Measurements from ENCODE around the gene PDZRN4.
A peak's percentile ranks its signal among the peaks of the same experiment; 100 is the strongest.

PDZRN4 gene

DNA sequence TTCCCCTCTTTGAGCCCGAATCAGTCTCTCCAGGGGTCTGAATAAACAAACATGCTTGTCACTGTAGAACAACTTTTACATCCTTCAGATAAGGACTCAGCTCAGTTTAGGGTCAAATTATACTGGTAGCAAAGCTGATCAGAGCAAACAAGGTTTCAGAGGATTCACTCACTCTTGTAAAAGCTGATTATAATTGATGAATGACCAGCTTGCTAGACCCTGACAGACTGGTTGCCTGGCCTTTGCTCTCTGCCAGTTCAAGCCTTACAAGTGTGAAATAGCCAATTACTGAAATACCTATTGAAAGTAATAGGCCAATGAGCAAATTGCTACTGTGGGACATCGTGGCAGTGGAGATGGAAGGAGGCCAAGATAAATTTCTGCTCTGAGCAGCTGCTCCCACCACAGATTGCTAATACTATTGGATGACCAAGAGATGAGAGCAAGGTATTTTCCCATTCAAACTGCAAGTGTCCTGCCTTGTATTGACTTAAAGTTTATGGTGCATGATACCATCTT, 177.6 kb downstream of the PDZRN4 start:
- DNase-seq = peak; percentile 61

DNA sequence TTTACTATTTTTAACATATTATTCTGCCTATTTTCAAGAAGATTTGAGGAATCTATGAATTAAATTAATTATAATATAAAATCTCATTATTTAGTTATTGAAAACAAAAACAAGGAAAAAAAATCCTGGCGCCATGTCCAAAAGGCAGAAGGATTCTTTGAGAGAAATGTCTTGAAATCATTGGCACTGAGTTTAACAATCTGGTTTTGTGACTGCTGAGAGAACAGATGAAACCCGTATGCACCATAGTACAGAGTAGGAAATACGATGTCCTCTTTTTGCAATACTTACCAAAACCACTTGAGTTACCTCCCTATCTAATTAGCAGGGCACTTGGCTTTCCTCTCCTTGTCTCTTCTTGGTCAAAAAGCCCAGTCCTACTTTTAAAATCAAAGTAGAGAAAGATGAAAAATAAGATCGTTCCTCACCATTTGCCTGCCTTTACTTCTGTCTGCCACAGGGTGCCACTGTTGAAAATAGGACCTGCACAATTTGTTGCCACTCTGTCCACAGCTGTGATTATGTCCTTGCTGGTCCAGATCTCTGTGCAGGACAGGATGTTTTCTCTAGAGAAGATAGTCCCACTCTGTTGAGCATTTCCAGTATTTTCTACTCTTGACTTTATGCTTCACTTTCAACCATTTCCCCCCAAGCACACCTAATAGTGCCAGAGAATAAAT, 179.7 kb downstream of the PDZRN4 start:
- DNase-seq = no peak

DNA sequence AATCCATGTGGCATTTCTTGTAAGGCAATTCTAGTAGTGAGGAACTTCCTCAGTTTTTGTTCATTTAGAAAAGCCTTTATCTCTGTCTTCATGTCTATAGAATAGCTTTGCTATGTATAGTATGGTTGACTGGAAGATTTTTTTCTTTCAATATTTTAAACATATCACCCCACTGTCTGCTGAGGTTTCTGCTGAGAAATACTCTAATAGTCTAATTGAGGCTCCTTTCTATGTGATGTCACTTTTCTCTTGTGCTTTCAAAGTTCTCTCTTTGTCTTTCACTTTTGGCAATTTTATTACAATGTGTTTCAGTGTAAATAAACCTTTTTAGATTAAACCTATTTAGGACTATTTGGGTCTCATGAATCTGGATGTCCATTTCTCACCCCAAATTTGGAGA, 192.8 kb downstream of the PDZRN4 start:
- DNase-seq = no peak

DNA sequence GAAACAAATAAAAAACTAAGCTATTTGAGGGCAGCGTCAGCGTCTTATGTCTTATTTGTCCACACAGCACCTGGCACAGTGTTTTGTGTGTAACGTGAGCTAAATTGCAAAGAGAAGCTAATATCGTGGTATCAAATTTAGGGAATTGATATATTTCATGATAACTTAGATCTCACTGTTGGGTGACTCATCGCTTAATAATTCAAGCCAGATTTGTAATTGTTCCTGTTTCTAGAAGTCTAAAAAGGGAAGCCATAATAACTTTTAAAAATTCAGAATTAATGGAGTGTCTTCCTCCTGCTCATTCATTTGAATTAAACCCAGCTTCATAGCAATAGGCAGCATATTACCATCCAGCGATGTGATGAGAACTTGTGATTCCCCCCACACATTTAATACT, 214.7 kb downstream of the PDZRN4 start:
- DNase-seq = no peak

DNA sequence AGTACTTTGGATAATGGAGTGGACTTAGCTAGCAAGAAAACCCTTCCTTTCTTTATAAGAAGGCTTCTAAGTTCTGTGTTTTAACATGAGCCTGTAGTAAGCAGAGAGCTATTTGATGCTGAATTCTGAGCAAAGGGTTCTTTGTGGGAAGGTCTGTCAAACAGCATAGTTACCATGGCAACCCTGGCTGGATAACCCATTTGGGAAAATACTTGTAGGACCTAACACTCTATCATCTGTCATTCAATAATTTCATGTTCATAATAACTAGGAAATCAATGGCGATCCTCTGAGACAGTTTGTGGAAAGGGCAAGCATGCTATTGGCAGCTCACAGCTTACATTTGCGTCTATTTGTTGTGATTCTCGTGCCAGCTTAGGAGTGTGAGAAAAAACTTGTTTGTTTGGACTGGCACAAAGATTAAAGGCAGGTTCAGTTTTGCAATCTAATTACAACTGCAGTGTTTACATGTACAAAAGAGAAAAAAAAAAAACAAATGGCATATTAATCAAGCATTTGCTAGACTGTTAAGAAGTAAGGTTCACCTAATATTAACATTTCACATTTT, 219.2 kb downstream of the PDZRN4 start:
- no peak for DNase-seq

DNA sequence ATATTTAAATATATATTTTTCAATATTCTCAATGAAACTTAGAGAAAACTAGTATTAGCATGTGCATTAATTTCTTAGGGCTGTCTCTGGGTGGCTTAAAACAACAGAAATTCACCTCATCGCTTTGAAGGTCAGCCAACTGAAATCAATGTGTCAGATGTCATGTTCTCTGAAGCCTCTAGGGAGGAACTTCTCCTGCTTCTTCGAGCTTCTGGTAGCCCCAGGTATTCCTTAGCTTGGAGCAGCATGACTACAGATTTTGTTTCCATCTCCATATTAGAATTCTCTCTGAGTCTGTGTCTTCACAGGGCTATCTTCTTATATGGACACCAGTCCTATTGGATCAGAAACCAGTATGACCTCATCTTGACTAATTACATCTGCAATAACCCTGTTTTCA, 221.5 kb downstream of the PDZRN4 start:
- DNase-seq = no peak

DNA sequence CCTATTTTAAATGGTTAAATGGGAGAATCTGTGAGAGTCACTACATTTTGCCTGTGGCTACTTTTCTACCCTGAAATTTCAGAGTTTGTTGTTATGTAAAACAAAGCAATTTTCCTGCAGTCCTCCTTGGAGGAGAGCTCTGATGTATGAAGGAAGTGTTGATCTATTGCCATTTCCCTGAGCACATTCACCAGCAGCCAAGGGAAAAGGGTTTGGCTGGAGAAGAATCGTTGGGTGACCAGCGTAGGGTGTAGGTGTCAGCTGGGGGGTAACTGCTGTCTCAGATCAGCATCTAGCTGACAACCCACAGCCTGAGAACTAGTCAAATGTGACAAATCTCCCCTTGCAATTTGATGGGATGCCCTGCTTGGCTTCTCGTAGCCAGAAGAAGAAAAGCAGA, 230.5 kb downstream of the PDZRN4 start:
- no peak for DNase-seq

DNA sequence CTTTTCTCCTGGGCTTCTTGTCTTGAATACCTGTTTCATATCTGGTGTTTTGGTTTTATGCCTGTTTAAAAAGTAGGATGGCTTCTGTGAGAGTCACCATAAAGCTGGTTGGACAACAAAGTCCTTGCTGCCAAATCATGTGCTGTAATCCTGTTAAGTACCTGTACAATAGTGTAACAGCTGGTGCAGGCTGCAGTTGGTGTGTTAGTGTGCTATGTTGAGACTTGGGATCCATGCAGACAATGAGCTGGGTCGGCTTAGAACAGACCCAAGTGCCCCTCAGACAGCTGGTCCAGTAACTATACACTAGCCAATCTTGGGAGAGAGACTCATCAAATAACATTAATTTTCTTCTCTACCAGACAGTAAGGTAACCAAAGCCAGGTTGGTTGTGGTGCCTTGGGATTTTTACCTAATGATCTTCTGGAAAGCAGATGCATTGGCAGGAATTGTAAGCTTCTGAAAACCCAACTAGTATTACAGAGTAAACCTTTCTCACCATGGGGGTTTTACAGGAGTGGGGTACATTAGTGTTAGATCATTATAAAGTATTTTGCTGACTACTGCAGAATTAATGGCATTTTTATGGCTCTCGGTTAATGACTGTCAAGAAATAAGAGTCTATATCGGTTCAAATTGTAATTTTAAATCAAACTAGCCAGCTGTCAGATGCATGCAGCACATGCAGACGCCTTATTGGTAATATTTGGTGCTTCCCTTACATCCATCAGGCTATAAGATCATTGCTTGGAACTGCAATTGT, 231.2 kb downstream of the PDZRN4 start:
- DNase-seq = no peak

DNA sequence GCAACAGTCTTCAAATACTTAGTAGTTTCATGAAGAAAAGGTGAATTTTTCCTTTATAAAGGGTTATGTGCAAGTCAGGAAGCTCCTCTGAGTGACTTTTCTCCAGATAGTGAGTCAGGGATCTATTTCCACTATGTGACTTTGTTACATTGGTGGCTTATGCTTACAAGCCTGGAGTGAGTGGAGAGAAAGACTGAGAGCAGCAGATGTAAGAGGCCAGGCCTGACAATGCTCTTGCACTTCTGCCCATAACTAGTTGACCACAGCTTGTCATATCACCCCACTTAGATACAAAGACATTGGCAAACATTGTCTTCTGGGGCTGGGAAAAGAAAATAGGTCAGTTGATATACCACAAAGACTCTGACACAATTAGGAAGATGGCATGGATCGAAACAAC, 236.5 kb downstream of the PDZRN4 start:
- no peak for DNase-seq

DNA sequence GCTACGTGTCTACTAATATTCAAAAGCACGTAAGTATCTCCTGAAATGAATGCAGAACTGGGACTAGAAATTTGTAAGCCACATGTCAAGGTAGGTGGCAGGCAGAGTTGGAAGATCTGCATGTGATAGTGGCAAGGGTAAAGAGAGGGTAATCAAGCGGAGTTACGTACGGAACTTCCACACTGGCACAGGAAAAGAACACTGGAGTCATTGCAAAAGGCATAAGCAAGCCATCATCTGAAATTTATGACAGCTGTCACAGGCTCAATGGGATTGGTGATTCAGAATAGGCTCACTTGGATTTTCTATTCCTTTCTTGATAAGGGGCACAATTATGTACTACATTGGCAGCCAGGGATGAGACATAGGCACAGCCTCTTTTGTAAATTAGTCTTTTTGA, 245.3 kb downstream of the PDZRN4 start:
- no peak for DNase-seq

DNA sequence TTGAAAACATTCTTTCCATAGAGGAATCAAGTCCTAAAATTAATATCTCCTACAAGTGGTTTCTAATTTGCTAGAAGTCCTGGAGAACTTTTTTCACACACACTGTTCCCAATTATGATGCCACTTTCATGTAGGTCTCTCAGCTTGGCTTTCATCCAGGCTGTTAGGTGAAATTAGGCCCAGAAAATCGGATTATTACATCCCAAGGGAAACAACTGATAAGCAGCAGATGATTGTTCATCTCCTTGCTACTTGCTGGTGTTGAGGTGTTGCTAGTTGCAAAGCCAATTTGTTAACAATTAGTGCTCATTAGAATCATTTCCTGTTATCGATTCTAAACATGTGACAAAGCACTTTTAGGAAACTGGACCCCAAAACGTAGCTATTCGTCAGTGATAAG, 248.0 kb downstream of the PDZRN4 start:
- no peak for DNase-seq

DNA sequence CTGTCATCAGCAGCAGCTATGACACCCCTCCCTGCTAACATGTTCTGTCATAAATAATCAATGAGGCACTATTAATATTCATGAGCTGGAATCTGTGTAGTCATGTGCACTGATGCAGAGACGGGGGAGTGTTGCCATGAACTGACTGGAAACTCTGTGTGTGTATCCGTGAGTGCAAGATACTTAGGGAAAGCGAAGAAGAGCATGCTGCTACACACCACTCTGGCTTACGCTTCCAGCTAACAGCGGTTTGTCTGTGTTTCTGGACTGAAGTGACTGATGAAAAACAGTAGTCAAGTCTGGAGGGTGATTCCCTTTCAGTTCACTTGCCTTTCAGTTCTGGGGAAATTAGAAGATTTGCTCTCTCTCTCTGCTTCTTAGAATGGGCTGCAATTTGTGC, 249.4 kb downstream of the PDZRN4 start:
- DNase-seq = no peak

DNA sequence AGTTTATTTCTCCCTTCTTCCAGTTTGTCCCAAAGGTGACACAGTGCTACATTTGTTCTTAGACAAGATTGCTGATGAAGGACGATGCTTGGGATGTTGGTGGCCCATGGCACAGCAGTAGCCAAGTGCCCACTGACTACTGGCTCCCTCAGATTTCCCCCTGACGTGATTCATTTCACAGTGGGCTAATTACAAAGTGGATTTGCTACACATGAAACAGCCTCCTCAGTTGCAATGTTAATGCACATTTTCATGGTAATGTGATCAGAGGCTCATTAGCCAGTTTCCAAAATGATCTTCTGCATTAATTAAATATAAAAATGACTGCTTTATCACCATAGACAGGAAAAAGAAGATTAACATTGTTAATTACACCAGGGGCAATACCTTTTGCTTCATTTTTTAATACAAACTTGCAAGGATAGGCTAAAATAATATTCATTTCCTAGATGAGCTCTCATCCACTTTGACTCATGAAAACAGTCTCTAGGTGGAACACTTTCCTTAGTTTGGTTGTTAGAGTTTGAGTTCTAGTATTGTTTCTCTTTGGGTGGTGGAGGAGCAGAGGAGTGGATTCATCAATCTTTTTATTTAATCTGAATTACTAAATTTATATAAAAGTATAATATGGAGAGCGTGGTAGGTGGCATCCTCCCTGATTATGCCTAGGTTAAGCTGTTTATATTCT, 250.9 kb downstream of the PDZRN4 start:
- no peak for DNase-seq

DNA sequence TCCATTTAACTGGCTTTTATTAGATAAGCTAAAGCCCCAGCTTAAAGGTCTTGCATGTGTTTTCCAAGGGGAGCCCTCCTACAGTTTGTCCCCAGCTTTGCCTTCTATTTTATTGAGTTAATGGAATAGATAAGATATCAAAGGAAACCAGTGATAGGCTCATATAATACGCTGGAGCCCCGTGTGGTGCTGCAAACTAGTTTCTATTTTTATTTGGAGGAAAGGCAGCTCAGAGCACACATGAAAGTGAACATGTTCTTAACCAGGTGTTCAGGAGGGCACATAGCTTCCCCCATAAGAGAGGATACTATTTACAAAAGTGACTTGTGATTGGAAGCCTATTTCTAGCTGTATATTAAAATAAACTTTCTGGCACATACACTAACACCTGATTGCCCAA, 251.7 kb downstream of the PDZRN4 start:
- DNase-seq = no peak

DNA sequence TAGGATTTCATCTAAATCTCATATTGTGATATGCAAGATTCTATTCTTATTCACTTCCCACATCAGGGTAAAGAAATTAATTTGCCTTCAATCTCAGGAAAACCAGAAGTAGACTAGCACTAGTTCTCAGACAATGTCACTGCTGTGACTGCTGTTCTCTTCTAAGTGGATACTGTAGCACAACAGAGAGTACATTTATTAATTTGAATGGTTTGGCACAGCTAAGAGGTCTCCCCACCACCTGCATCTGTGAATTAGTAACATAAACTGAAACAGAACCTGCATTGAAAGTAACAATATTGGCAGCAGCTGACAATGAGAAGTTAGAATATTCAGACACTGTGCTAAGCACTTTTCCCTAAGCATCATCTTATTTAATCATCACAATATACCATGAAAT, 253.1 kb downstream of the PDZRN4 start:
- no peak for DNase-seq

DNA sequence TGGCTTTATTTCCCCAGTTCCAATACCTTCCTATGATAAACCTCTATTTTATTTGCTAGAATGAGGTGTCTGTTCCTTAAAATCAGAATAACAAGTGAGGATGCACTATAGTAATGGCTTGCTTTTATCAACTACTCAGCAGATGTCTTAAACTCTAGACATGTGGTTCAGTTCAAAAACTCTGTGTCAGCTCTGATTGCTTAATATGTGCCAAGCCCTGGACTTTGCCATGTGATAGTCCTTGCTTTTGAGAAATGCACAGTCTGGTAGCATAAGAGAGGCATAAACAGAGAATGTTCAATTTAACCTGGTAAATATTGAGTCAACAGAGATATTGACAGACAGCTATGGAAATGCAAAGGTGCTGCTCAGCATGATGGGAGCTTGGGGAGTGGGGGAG, 254.8 kb downstream of the PDZRN4 start:
- DNase-seq = no peak

DNA sequence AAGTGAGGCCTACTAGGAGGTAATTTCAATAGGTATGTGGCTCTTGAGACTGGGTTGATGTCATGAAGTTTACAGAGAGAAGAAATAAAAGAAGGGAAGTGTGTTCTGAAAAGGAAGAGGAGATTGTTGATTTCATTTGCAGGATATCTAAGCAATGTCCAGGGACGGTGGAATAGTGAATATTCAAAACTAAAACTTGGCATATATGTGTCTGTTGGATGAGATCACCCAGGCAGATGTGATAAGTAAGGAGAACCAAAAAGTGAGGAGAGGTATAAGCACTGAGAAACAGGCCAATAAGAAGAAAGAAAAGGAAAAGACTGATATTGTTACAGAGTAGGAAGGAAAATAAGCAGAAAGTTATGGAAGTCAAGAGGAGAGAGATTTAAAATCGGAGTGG, 255.6 kb downstream of the PDZRN4 start:
- DNase-seq = no peak

DNA sequence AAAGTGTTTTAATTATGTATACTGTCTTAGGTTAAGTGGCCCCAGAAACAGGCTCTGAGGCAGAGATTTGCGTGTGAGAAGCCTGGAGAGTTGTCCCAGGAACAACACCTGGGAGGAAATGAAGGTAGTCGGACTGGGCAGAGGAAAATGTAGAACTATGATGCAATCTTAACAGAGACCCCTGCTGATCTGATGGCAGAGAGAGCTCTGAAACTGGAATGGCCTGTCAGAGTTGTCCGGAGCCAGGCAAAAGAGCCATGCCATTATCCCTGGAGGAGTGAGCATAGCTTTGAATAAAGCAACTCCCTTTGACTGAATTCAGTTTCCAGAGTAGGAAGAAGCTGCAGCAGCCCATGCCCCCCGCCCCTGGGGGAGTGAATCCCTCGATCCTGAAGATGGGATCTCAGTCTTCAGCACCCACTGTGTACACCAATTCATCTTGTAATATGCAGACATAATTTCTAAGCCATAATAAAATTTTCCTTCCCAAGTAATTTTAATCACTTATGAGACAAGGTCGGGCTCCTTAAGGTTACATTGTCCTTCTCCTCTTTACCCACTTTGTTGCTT, 264.8 kb downstream of the PDZRN4 start:
- no peak for DNase-seq

DNA sequence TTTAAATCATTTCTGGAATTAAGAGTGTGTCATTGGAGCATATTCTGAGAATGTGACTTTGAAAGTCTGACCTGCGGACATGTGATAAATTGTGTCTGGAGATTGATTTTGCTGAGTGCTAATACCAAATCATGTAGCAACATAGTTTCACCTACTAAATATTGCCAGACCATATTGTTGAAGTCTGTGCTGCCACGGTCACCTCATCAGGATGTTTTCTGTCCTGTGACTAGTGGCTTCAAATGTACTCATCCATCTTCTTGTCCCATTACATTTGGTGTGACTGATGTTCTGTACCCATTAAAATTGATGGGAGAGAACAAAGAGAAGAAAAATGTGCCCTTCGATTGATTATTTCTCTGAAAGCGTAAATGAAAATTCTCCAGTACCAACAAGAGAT, 265.3 kb downstream of the PDZRN4 start:
- DNase-seq = no peak

DNA sequence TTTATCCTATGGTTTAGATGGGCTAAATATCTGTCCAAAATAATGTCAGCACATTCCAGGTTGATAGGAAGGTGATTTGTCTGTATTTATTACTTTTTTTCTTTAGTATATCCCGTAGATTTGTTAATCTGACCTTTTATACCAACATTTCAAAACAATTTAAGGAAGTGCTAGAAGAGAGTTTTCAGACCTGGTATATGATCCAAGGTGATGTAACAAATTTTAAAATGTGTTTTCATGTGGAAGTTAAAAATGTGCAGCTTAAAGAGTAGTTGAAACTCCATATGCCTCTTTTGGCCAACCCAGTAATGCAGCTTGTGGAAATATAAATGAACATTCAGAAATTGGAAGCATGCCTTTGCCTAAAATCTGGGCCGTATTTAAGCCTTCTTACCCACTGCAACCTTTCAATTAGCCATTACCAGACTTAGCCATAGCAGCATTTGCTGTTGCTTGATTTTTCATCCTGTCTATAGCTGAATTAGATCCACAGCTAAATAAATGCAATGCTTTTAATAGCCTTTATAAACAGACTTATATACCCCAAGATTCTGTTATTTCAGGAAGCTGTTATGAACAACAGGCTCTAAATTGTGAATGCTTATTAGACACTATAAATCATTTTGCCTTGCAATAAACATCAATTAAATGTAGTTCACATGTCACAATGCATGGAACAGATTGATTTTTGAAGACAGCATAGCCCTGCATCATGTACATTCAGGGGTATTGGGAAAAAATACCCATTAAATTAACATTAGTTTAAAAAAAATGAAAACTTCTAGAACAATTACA, 271.2 kb downstream of the PDZRN4 start:
- DNase-seq = no peak

DNA sequence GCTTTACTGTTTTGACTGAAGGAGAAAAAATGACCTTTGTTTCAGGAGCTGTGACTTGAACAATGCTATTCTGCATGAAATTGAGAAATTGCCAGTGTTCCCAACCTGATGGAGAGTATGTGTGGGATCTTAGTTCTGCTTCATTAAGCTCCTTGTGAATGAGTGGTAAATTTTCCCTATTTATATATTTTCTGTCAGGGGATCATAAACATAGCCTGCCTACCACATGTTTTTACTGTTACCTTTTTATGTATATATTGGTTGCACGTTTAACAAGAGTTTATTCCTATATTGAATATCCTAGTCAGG, 271.7 kb downstream of the PDZRN4 start:
- DNase-seq = no peak

DNA sequence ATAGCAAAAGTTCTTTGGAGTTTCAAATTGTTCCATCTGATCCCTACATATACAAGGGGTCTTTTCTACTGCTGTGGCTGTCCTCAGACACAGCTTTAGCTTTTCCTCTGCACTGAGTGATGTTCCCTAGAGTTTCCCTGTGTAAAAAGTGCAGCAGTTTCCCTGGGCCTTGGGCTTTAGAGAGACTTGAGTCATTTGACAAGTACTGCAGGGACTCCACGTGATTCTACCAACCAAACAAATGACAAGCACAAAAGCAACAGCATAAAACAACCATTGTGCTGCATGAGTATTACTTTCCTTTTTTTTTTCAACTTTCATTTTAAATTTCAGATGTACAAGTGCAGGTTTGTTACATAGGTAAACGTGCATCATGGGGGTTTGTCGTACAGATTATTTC, 272.8 kb downstream of the PDZRN4 start:
- no peak for DNase-seq

DNA sequence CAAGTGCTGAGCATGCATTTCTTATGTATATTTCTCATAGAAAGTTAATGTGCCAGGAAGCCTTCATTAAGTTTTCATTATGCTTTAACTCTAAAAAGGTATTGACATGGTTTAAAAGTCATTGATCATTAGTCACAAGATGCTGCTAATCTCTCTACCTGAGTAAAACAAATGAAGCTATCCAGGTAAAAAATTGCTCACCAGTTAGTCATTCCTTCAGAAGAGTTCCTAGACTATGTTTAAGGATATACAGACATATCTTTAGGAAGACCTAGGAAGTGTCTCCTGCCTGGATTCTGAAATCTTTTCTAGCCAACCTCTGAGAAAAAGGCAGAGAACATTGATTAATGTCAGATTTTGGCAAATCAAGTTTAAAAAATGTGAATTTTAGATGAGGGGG, 274.2 kb downstream of the PDZRN4 start:
- DNase-seq = no peak
